ENCODE results near the gene AFF1. TPM values are rescaled to one million over a fixed set of nuclear protein-coding genes. Genes with fewer than 3 reads are reported as not detected.

Gene AFF1
- total RNA-seq, 1 donor from 2014 or later: 112 TPM

GRCh38 chr4:87029356-87029755 is 94.5 kb downstream of the AFF1 start:
- Histone ChIP-seq H3K27me3 (no peaks in the 10 kb centered on the region), H3K27ac (peak overlapping the region; percentile 48 to 61)
- DNase-seq (ENCODE audit: low spot score in 2 of 2): peak in 1 of 2 donors; percentile 77

GRCh38 chr4:87030124-87030523 is 95.3 kb downstream of the AFF1 start:
- intact Hi-C loops (cut with DNase I): no loop called here
- H3K9me3 ChIP-seq: no peaks in the 10 kb centered on the region
- H3K4me3 ChIP-seq: no peak overlapping the region
- DNase-seq (ENCODE audit: low spot score in 2 of 2): no peak
- H3K36me3 ChIP-seq: no peaks in the 10 kb centered on the region
- H3K27me3 ChIP-seq: no peaks in the 10 kb centered on the region
- H3K27ac ChIP-seq: peak overlapping the region; percentile 48 to 61
- H3K4me1 ChIP-seq: peaks cover 16 to 64% of the 10 kb centered on the region in 2 donors
- no peak for TF ChIP-seq CTCF (IDR thresholded peaks at IDR 0.05)

More at GRCh38 chr4:87029356-87029755, 94.5 kb downstream of the AFF1 start:
- no peaks in the 10 kb centered on the region for H3K9me3 ChIP-seq
- no peak for TF ChIP-seq CTCF (IDR thresholded peaks at IDR 0.05)
- intact Hi-C loops (cut with DNase I): loop anchor here (2.0 kb wide), 1 partner anchor 15 kb away; no protein-coding TSS in a partner anchor
- H3K36me3 ChIP-seq: no peaks in the 10 kb centered on the region
- peaks cover 16 to 61% of the 10 kb centered on the region in 2 donors for H3K4me1 ChIP-seq
- H3K4me3 ChIP-seq: peak overlapping the region in 1 of 2 donors; percentile 8

- Histone ChIP-seq H3K36me3 (no peaks in the 10 kb centered on the region), H3K27me3 (no peaks in the 10 kb centered on the region), H3K4me3 (peak overlapping the region; percentile 12 to 13), H3K4me1 (peaks cover 13 to 60% of the 10 kb centered on the region in 2 donors), H3K9me3 (no peaks in the 10 kb centered on the region), H3K27ac (peak overlapping the region; percentile 48 to 61)
- TF ChIP-seq CTCF (IDR thresholded peaks at IDR 0.05): no peak
- DNase-seq (ENCODE audit: low spot score in 2 of 2): no peak
- intact Hi-C loops (cut with DNase I): no loop called here
These were observed 96.1 kb downstream of the AFF1 start for GRCh38 chr4:87030755-87031441.

- TF ChIP-seq CTCF (IDR thresholded peaks at IDR 0.05): no peak
- intact Hi-C loops (cut with DNase I): no loop called here
- no peaks in the 10 kb centered on the region for H3K9me3 ChIP-seq
- H3K27ac ChIP-seq: peak overlapping the region; percentile 48 to 61
- no peaks in the 10 kb centered on the region for H3K36me3 ChIP-seq
- H3K4me3 ChIP-seq: peak overlapping the region; percentile 30 to 35
- peaks cover 13 to 60% of the 10 kb centered on the region in 2 donors for H3K4me1 ChIP-seq
- H3K27me3 ChIP-seq: no peaks in the 10 kb centered on the region
- DNase-seq (ENCODE audit: low spot score in 2 of 2): no peak
These were observed 97.1 kb downstream of the AFF1 start for GRCh38 chr4:87031920-87032319.

- Histone ChIP-seq H3K4me3 (peak overlapping the region; percentile 29 to 35), H3K27me3 (no peaks in the 10 kb centered on the region), H3K9me3 (no peaks in the 10 kb centered on the region), H3K4me1 (peaks cover 17 to 66% of the 10 kb centered on the region in 2 donors), H3K27ac (peak overlapping the region; percentile 48 to 50), H3K36me3 (no peaks in the 10 kb centered on the region)
- intact Hi-C loops (cut with DNase I): no loop called here
- DNase-seq (ENCODE audit: low spot score in 2 of 2): no peak
- no peak for TF ChIP-seq CTCF (IDR thresholded peaks at IDR 0.05)
These were observed 98.2 kb downstream of the AFF1 start for GRCh38 chr4:87032884-87033533.

All from ascending aorta (tissue), 2 donors.